Measurements from ENCODE around the gene CDK5R1. TPM values are rescaled to one million over a fixed set of nuclear protein-coding genes. Genes with fewer than 3 reads are reported as not detected.

The CDK5R1 gene
- total RNA-seq, 4 donors from 2014 or later, result 0.78 to 1.5 (median 1.0) TPM

- Histone ChIP-seq H3K4me1 (peaks cover 0 to 8% (median 0%) of the 10 kb centered on the region in 4 donors), H3K27ac (no peak overlapping the region), H3K9me3 (no peaks in the 10 kb centered on the region), H3K27me3 (no peaks in the 10 kb centered on the region), H3K36me3 (peaks cover 0 to 89% (median 26%) of the 10 kb centered on the region in 3 donors), H3K4me3 (no peak overlapping the region)
- TF ChIP-seq EP300 (IDR thresholded peaks at IDR 0.05), result no peak
- TF ChIP-seq CTCF (IDR thresholded peaks at IDR 0.05), result no peak
- no peak for TF ChIP-seq POLR2A (IDR thresholded peaks at IDR 0.05)
- no peak for DNase-seq (ENCODE audit: low spot score in 2 of 2)
- WGBS, 2 donors, result 93 to 96% methylated on average over 4 of the region's 4 CpGs
Measured at GRCh38 chr17:32460054-32460453, 26.7 kb upstream of the CDK5R1 start.

GRCh38 chr17:32461498-32461852 lies 25.3 kb upstream of the CDK5R1 start:
- TF ChIP-seq POLR2A (IDR thresholded peaks at IDR 0.05) (no peak), CTCF (IDR thresholded peaks at IDR 0.05) (no peak)
- H3K4me1 ChIP-seq, result peaks cover 0 to 8% (median 0%) of the 10 kb centered on the region in 4 donors
- no peaks in the 10 kb centered on the region for H3K9me3 ChIP-seq
- no peaks in the 10 kb centered on the region for H3K27me3 ChIP-seq
- 64 to 69% methylated on average over 4 of the region's 4 CpGs for WGBS, 2 donors
- H3K36me3 ChIP-seq, result peaks cover 0 to 89% (median 23%) of the 10 kb centered on the region in 3 donors
- H3K27ac ChIP-seq, result no peak overlapping the region
- DNase-seq (ENCODE audit: low spot score in 2 of 2), result no peak
- H3K4me3 ChIP-seq, result no peak overlapping the region

- 57 to 58% methylated on average over 1 of the region's 1 CpG for whole genome bisulfite sequencing, 2 donors
- H3K27ac ChIP-seq, result no peak overlapping the region
- no peaks in the 10 kb centered on the region for H3K9me3 ChIP-seq
- peaks cover 0 to 89% (median 23%) of the 10 kb centered on the region in 3 donors for H3K36me3 ChIP-seq
- TF ChIP-seq EP300 (IDR thresholded peaks at IDR 0.05) (no peak), POLR2A (IDR thresholded peaks at IDR 0.05) (no peak), CTCF (IDR thresholded peaks at IDR 0.05) (peak in 3 of 5 experiments; percentile 31 to 49 (median 42))
- H3K4me3 ChIP-seq, result no peak overlapping the region
- DNase-seq (ENCODE audit: low spot score in 2 of 2), result peak in 1 of 2 donors; percentile 45
- H3K4me1 ChIP-seq, result peaks cover 0 to 8% (median 0%) of the 10 kb centered on the region in 4 donors
- H3K27me3 ChIP-seq, result no peaks in the 10 kb centered on the region
Measured at GRCh38 chr17:32461853-32462617, 24.8 kb upstream of the CDK5R1 start.

GRCh38 chr17:32463304-32463703 lies 23.5 kb upstream of the CDK5R1 start:
- Histone ChIP-seq H3K4me1 (peaks cover 0 to 5% (median 0%) of the 10 kb centered on the region in 4 donors), H3K36me3 (peaks cover 0 to 87% (median 19%) of the 10 kb centered on the region in 3 donors), H3K27me3 (no peaks in the 10 kb centered on the region), H3K27ac (no peak overlapping the region), H3K4me3 (no peak overlapping the region), H3K9me3 (no peaks in the 10 kb centered on the region)
- WGBS, 2 donors, result 93 to 95% methylated on average over 3 of the region's 3 CpGs
- no peak for DNase-seq (ENCODE audit: low spot score in 2 of 2)
- TF ChIP-seq CTCF (IDR thresholded peaks at IDR 0.05) (no peak), EP300 (IDR thresholded peaks at IDR 0.05) (no peak), POLR2A (IDR thresholded peaks at IDR 0.05) (no peak)

GRCh38 chr17:32464374-32464773 lies 22.4 kb upstream of the CDK5R1 start:
- WGBS, 2 donors, result 61 to 72% methylated on average over 1 of the region's 1 CpG
- Histone ChIP-seq H3K9me3 (no peaks in the 10 kb centered on the region), H3K4me3 (no peak overlapping the region), H3K4me1 (no peaks in the 10 kb centered on the region), H3K27ac (no peak overlapping the region), H3K27me3 (no peaks in the 10 kb centered on the region), H3K36me3 (peaks cover 0 to 87% (median 27%) of the 10 kb centered on the region in 3 donors)
- TF ChIP-seq CTCF (IDR thresholded peaks at IDR 0.05) (no peak), POLR2A (IDR thresholded peaks at IDR 0.05) (no peak), EP300 (IDR thresholded peaks at IDR 0.05) (no peak)
- no peak for DNase-seq (ENCODE audit: low spot score in 2 of 2)
